HG03571 (cell line): ENCODE results near the gene MYO18A.

ENCODE experiments used
- ATAC-seq: cut with Tn5 transposase; IDR thresholded peaks from one replicate; pipeline ENCODE4 v1.9.1; 2021; ENCODE audit not compliant: unreplicated experiment

MYO18A gene

DNA sequence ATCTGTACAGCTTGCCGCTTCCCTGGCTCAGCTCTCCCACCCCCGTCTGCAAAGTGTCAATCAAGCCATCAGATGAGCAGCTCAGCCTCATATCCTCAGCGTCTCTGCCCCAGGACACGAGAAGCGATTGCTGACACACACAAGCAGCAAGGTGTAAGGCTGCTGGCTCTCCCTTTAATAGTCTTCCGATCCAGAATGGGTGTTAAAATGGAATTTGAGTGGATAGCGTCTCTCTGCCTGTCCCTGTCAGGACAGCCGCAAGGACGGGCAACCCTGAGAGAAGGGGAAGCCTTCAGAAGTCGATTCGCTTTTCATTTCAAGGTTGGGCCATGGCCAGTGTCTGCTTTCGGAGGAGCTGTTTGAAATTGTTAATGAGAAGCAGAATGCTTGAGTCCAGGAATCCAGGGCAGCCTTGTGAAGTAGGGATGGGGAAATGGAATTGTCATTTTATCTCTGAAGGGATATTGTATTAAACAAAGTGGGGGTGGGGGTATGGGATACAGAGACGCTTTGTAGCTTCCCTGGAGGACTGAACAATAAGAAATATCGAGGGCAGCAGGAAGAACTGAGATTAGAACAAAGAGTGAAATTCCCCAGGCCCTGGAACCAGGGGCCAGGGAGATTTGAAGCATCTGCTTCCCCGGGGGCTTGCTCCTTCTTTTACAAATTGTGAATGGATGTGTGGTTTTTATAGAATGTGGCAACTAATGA, 142.0 kb downstream of the MYO18A start:
- no peak for ATAC-seq

DNA sequence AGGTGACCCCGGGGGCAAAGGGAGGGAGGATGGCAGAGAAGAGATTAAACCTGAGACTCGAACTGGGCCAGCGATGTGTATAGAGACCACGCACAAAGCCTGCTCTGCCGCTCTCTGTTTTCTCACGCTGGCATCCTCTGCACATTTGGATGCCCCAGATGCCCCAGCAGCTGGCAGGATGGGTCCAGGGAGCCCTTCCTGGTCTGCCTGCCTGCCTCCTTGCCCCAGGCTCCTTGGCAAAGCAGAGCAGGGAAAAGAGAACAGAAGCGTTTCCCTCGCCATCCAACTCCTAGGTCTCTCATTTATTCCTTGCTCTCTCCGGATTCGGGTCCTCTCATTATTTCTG, 142.5 kb downstream of the MYO18A start:
- ATAC-seq, result no peak

DNA sequence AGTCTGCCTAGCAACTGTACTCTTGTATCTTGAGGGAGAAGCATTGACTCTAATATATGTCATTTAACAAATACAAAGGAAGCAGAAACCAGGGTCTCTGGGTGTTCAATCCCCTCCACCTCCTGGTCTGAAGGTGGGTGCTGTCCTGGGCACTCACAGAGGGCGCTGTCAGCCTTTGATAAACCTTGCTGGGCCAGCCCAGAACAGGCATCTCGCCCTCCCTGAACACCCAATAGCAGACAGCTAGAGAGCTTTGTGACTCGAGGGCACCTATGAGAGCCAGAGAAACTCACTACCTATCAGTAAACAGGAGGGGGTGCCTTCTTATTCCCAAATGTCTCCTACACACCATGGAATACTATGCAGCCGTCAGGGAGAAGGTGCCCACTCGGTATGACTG, 143.6 kb downstream of the MYO18A start:
- no peak for ATAC-seq

DNA sequence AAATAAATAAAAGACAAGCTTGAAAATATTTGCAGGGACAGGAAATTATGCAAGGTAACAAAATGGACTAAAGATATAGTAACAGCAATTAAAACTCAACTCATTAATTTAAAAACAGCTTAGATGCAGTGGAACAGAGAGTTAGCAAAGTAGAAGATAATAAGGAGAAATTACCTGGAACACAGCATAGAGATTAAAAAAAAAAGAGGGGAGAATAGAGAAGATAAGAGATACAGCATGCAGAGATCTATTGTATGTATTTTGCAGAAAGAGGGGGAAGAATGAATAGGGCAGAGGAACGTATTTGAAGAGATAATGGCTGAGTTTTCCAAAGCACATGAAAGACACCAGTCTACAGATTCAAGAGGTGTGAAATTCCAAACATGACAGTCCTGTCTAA, 145.7 kb downstream of the MYO18A start:
- no peak for ATAC-seq

DNA sequence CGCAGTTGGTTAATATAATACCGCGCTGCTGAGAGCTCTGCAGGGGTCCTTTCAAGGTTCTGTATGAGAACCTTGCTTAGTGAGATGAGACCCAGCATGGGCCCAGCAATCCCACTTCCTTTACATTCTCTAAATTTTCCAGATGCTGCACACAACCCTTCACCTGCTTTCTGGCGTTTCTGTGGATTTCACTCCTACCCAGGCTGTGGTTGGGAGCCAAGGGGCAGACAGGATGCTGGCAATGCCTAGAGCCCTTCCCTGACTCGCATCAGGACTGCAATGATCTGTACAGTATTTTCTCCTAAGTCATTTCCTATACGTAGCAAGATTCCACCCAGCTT, 147.4 kb downstream of the MYO18A start:
- ATAC-seq, result no peak

DNA sequence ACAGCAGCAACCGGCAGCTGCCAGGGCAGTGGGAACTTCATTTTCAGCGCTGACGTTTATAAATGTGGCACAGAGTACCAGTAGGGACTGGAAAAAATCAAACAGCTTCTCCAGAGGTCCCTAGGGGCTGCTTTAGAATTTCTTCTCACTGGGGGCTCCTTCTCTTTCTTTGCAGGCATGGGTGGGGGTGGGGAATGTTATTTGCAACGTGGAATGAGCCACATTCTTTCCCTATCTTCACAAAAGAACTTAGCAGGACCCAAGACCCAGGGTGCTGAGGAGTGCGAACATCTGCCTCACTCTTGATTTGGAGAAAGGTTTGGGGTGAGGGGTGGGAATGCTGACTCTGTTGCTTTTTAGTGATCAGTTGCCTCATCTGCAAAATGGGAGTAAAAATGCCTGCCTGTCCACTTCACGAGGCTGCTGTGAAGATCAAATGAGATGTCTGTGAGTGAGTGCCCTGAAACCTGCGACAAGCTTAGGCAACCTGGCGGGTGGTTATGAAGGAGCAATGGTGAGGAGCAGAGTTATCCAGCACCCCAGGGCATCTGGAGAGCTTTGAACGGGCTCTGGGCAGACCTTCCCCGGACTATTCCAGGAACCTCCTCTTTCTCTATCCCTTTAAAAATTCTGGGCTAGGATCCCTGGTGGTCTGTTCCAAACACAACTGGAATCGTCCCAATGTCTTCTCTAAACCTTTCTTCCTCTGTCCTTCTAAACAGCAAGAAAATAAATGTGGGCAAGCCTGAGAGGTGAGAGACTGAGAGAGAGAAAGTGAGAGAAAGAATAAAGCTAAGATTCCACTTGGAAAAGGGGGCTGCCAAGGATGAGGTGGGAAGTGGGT, 148.0 kb downstream of the MYO18A start:
- no peak for ATAC-seq

DNA sequence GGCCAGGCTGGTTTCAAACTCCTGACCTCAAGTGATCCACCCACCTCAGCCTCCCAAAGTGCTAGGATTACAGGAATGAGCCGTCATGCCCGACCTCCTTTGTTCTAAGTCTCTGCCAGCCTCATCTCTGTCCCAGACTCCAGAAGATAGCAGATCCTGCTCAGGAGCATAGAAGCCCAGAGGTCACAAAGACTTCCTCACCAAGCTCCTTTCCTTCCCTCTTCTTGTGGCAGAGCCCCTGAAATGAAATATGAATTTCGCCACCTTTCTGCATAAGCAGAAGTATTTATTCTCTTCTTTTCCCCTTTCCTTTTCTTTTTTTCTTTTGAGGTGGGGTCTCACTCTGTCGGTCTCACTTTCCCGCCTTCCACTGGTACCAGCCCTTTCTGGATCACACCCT, 148.7 kb downstream of the MYO18A start:
- no peak for ATAC-seq

DNA sequence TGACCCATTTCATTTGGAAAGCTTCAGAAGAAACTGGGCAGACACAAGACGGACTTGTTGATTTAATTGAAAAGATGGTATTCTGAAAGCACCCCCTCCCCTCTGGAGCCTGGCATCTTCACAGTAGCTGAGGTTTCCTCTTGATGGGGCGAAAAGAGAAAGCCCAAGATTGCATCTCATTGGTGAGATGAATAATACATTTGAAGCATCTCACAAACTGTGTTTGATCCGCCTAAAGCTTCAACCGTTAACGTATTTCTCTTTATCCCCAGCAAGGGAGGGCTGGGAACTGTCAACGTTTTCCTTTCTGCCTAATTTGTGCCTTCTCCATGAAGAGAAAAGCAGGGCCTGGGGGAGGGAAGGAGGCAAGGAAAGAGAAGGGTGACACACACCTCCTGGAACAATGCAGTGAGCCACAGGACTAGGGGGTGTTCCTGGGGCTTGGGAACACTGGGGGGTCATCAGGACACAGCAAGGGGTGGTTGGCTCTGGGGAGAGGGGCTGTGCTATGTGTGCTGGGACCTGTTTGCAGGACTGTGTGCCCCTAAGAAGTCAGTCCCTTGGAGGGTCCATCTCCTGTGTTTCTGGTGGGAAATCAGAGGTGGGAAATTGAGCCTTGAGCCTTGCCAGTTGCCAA, 155.8 kb downstream of the MYO18A start:
- ATAC-seq, result no peak

DNA sequence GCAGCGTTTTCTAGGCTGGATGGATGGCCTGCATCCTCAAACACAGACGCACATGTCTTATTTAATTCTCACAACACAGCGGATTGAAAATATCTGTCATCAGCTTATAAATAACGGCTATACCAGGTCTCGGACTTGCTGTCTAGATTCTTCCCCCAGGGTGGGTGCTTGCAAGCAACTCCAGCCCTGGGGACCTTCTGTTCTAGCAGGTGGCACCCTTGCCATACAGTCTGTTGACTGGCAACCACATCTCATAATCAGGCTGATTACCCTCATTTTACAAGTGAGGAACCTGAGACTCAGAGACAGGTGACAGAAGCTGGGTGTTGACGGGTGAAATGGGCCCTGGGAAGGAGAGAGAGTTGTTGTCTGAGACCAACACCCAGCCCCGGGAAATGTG, 158.1 kb downstream of the MYO18A start:
- no peak for ATAC-seq

DNA sequence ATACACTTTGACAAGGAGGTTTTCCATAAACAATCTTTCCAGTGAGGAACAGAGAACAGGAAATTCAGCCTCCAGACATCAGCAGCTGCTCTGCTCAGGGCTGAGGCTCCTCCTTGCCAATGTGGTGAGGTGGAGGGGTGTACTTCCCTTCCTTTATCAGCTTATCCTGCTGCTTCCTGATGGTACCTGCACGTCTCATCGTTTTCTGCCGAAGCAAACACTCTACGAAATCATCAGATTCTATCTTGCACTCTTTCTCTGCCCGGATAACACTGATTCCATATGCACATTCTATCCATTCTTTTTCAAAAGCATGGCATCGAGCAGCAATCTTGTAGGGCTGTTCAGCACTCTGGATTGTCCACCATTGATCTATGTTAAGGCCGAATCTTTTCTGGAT, 159.0 kb downstream of the MYO18A start:
- ATAC-seq, result no peak
